ENCODE data around the gene PHLDB1.
"Not testable (repeated sequence)": the region's sequence is repeated elsewhere in the genome, so short reads cannot be mapped to it uniquely, and the experiment has no call there.

The PHLDB1 gene

DNA sequence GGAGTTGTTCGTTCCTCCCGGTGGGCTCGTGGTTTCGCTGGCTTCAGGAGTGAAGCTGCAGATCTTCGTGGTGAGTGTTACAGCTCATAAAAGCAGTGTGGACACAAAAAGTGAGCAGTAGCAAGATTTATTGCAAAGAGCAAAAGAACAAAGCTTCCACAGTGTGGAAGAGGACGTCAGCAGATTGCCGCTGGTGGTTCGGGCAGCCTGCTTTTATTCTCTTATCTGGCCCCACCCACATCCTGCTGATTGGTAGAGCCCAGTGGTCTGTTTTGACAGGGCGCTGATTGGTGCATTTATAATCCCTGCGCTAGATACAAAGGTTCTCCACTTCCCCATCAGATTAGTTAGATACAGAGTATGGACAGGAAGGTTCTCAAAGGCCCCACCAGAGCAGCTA, 80.9 kb downstream of the PHLDB1 start:
- DNase-seq (ENCODE audit: low read depth) = not testable (repeated sequence)

DNA sequence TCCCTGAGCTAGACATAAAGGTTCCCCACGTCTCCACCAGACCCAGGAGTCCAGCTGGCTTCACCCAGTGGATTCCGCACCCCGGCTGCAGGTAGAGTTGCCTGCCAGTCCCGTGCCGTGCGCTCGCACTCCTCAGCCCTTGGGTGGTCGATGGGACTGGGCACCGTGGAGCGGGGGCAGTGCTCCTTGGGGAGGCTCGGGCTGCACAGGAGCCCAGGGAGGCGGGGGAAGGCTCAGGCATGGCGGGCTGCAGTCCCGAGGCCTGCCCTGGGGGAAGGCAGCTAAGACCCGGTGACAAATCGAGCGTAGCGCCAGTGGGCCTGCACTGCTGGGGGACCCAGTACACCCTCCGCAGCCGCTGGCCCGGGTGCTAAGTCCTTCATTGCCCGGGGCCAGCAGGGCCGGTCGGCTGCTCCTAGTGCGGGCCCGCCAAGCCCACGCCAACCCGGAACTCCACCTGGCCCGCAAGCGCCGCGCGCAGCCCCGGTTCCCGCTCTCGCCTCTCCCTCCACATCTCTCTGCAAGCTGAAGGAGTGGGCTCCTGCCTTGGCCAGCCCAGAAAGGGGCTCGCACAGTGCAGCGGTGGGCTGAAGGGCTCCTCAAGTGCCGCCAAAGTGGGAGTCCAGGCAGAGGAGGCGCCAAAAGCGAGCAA, 81.6 kb downstream of the PHLDB1 start:
- DNase-seq (ENCODE audit: low read depth) = no peak

DNA sequence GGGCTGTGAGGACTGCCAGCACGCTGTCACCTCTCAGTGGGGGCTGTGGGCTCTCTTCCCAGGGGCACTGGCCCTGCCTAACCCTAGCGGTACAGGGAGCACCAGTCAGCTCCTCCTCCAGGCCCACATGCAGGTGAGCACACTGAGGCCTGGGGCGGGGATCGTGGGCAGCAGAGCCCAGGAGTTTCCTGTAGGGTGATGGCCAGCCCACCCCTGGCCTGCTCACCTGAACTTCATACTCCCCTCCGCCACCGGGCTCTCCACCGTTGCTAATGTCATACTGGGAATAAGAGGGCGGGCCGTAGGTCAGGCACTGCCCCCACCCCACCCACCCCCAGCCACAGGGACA, 82.1 kb downstream of the PHLDB1 start:
- DNase-seq (ENCODE audit: low read depth) = no peak

DNA sequence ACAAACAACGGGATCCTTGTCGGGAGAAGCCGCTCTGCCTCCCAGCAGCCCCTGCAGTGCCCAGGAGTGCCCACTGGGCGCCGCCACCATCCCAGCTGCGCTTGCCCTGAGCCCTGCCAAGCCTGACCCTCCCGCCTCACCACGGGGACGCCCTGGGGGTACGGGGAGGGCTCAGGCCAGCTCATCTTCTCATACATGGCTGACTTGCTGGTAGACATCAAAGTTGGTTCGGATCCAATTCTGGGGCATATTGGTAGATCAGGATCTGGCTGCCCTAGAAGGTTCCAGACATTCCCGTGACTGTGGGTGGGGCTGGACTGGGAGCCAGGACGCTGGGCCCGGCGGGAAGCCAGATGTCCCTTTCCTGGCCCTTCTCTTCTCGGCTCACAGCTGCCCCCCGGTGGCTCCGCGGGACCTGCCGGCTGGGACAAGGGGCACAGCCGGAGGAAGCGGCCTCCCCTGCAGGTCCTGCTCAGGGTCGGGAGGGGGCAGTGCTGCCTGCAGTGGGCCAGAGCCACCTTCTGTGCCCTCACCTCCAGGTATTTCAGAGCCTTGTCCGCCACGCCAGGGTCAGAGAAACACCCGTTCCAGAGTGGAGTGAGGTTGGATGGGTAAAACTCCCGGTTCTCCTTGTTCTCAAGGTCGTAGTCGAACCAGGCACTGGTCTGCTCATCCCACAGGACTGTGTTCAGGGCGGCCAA, 82.6 kb downstream of the PHLDB1 start:
- DNase-seq (ENCODE audit: low read depth) = peak; percentile 73

DNA sequence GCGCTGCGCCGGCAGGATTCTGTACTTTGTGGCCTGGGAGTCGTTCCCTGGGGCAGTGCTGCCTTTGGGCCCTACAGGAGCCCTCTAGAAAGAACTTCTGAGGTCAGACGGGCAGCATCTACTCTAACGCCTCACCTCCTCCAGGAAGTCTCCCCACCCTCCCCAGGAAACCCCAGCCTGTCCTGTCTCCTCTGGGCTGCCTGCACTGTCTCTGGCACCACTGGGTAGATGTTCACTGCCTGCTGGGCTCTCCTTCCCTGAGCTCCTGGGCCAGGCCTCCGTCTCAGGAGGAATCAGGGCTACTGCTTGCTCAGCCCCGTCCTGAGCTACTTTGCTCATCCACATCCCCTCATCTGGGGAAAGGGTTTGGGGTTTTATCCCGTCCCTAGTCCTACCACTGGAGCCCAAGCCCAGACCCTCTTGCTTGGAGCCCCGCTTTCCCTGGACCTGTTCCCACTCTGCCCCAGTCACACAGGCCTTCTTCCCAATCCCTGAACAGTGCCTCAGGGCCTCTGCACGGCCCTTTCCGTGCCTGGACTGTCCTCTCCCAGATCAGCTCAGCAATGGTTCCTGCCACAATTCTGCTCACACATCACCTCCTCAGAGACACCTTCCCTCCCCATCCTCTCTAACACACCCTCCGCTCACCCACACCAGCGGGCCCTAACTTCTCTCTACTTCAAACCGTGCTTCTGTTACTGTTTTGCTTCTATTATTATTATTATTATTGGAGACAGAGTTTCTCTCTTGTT, 83.3 kb downstream of the PHLDB1 start:
- DNase-seq (ENCODE audit: low read depth) = no peak

DNA sequence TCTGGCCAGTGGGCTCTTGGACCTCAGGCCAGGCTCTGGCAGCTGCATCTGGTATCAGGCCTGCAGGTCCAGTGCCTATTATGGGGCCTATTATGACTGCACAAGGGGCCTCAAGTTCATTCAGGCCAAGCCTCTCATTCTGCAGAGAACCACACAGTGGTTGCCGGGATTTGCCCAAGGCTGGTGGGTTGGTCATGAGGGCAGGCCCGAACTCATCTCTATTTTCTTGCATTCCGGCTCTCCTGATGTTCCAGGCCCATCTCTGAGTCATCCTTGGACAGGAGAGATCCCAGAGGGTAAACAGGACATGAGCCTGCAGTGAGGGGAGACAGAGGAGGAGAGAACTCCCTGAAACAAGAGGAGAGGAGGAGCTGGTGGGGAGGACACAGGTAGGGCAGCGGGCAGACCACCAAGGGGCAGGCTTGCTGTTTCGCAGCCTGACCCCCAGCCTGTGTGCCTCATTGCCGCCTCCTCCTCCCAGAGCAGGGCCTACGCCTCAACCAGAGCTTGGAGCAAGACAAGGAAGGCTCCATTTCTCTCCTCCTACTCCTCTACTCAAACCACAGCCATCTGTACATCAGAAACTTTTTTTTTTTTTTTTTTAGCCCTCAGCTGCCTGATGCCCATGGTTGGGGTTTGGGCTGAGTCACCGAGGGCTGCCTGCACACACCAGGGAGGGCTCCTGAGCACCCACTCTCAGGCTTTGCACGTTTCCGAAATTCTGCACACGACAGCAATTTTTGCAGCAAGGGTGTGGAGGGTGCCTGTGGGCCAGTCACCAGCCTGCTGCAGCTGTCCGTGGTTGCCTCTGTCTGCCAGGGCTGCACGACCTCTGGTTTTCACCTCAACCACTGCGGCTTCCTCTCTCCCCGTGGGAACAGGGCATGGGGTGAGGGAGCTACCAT, 84.8 kb downstream of the PHLDB1 start:
- DNase-seq (ENCODE audit: low read depth) = peak; percentile 51

DNA sequence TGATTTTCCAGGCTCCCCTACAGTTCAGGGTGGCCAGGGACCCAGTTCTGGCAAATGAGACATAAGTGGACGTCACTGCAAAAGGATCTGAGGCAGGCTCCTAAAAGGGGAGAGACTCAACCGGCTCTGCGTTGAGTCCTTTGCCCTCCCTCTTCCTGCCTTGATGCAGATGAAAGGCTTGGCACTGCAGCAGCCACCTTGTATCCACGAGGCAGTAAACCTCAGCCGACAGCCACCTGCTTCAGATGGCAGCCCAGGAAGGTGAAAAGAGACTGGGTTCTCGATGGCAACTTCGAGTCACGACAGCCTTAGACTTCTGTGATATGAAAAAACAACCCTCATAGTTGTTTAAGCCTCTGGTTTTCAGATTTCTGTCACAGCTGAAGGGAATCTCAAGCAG, 86.8 kb downstream of the PHLDB1 start:
- no peak for DNase-seq (ENCODE audit: low read depth)

DNA sequence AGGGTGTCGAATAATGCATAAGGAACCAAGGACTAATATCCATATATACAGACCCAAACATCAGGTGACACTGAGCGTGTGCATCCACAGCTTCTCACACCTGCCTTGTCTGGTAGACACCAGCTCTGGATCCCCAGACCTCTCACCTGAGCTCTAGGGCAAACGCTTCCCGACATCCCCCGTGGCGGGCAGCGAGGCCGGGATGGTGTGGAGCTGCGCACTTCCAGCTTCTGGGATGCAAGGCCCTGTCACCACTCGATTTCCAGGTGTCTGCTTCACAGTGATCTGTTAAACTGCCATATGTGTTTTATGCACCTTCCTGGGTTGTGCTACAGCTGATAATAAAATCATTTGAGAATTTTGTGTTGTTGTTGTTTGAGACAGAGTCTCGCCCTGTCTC, 87.4 kb downstream of the PHLDB1 start:
- DNase-seq (ENCODE audit: low read depth) = no peak

DNA sequence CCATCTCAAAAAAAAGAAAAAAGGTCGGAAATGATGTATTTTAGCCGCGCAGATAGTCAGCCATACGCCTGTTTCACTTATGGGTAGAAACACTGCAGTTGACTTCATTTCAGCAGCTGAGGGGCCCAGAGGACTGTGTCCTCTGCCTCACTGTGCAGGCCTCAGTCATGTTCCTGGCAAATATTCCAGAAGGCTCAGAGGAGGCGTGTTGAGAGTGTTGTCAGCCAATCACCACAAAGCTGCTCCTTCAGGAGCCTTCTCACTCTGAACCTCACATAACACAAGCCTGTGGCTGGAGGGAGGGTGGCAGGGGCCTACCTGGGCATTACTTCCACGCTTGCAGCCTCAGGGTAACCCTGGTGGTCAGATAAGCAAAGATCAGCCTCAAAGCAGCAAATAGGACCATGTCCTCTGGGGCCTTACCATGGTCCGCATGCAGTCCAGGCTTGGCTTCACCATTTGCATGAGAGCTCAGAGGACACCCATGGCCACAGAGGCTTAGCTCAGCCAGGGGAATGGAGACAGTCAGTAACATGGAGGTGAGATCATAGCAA, 89.3 kb downstream of the PHLDB1 start:
- DNase-seq (ENCODE audit: low read depth) = no peak

DNA sequence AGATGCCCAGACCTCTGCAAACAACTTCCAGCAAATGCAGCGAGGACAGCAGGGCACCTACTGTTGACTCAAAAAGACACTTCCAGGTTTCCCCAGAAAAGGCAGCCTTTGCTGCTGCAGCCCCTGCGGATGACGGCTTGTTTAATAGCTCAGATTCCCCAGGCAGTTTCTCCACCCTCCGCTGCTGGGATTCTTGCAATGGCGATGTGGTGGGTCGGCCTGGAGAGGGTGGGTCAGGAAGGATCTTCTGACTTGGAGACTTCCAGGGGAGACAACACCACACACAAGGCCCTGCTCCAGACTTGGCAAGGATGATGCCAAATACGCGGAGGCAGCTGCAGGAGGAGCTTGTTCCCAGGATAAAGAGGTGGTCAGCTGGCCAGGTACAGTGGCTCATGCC, 89.9 kb downstream of the PHLDB1 start:
- DNase-seq (ENCODE audit: low read depth) = no peak

DNA sequence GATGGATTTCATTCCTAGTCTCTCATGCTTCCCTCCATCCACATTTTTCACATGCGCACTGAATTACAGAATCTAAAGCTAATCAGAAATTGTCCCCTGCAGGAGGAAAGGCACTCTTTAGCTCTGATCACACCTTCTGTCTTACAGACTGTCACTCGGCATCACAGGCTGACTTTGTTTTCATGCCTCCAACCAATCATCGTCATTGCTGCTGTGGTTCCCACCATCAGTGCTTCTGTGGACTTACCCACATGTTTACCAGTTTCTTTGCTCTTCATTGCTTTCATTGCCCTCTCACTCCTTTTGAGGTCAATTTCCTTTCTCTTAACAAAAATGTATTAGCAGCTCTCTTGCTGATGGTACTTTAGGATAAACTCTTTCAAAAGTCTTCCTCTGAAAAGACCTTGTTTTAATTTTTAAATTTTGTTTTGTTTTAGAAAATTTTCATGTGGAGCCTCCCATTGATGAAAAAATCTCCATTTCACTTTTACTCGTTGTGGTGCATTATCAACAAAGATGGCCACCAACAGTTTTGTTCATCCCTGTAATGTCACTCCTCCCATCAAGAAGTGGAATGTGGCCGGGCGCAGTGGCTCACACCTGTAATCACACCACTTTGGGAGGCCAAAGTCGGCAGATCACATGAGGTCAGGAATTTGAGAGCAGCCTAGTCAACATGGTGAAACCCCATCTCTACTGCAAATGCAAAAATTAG, 92.2 kb downstream of the PHLDB1 start:
- peak; percentile 39 for DNase-seq (ENCODE audit: low read depth)

DNA sequence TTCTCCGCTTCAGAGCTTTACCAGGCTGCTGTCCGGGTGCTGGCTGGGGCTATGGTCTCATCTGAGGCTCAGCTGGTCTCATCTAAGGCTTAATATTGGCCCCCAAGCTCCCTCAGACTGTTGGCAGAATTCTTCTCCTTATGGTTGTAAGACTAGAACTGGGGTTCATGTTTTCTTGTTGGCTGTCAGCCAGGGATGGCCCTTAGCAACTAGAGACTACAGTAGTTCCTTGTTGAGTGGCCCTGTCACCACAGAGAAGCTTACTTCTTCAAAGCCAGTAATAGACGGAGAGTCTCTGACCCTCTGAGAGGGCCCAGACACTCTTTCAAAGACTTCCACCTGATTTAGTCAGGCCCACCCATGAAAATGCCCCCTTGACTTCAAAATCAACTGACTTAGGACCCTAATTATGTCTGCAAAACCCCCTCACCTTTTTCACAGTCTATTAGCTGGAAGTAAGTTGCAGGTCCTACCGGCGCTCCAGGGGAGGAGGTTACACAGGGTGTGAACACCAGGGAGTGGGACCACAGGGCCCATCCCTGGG, 96.2 kb downstream of the PHLDB1 start:
- DNase-seq (ENCODE audit: low read depth) = no peak

DNA sequence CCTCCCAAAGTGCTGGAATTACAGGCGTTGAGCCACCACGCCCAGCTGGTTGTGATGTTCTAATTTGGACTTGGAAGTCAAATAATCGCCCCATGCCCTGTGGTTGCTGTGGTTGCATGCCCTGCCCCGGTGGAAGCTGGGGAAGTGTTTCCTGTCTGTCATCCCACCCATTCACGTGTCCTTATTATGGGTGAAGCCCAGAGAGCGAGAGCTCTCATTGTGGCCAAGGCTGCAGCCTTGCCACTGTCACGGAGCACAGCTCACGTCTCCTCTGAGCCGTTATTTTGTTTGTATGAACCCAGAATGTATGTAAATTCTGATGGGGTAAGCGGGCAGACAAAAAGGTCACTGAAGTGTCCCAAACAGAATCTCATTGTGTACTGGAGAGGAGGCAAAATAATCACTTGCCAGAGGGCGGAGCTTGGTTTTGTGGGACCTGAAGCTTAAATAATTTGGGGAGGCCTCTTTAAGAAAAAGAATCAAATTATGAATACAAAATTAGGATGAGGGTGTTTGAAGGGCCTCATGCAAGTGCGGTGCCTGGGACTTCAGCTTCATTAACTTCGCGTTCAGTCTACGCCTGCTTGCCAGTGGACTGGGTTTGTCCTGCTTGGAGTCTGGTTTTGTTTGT, 97.8 kb downstream of the PHLDB1 start:
- DNase-seq (ENCODE audit: low read depth) = peak; percentile 24

DNA sequence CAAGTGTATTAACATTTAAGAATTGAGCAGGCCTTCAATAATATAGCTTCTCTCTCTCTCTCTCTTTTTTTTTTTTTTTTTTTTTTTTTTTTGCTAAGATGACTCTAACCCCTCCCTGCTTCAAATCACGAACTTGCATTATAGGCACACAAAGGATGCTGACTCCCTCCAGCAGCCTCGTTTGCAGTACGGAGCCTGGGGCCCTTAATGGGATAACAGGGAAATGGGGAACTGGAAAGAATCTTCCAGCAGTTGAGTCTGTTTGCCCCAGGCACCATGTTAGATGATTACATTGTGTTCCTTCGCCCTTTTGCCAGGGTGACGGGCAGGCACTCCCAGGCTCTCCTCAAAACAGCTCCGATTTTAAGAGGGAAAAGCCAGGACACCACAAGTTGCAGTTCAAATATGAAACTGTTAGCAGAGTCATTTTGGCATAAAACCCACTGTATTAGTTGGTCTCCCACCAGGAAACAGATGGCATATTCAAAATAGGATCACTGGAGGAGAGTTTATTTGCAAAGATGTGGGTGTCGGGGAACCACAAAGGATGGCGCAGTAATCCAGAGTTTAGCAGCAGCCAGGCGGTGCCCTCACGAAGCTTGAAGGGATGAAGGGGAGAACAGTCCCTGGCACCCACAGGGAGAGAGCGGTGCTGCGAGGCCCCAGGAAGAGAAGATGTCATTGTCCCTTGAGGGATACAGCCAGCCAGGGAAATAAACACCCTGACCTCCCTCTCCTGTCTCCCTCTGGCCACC, 98.6 kb downstream of the PHLDB1 start:
- no peak for DNase-seq (ENCODE audit: low read depth)

DNA sequence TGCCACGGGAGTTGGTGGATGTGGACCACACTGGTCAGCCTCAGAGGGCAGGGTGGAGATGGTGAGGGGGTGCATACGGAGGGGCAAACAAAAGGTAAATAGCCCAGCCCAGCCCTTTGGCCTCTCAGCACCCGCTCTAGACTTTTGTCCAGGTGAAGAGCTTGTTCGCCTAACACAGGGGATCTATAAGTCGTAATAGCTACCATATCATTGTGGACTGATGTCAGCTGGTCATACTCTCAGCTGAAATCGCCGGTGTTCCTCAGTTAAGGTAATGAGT, 99.1 kb downstream of the PHLDB1 start:
- no peak for DNase-seq (ENCODE audit: low read depth)

Measured in activated T-cell treated with anti-CD3 and anti-CD28 coated beads for 1 hour (primary cell).